SU-DHL-6 (cell line): ENCODE data around the gene ASIP.
"Not testable (repeated sequence)": the region's sequence is repeated elsewhere in the genome, so short reads cannot be mapped to it uniquely, and the experiment has no call there.

Experiments
- H2AFZ ChIP-seq: fragments of 200-600 bp; sonication (generic); 2 replicates; pipeline ENCODE4 v1.6.1; 2014; ENCODE audit warnings: low read depth, mild to moderate bottlenecking, moderate library complexity, mixed read lengths, antibody characterized with exemption, low read length; ENCODE audit not compliant: severe bottlenecking
- H3F3A ChIP-seq: fragments of 200-600 bp; shearing (Covaris generic); 2 replicates; pipeline ENCODE4 v1.6.0; 2016; ENCODE audit warnings: antibody characterized with exemption, mild to moderate bottlenecking; ENCODE audit not compliant: insufficient read depth
- H3K27ac ChIP-seq: fragments of 200-600 bp; sonication (generic); 2 replicates; pipeline ENCODE4 v1.5.1; 2016; ENCODE audit warnings: low read depth, mild to moderate bottlenecking, low read length, moderate library complexity, mixed read lengths
- H3K27me3 ChIP-seq: fragments of 200-600 bp; sonication (generic), shearing (Covaris generic); 2 replicates; pipeline ENCODE4 v1.6.0; 2014; ENCODE audit warnings: mild to moderate bottlenecking, low read length
- H3K36me3 ChIP-seq: fragments of 200-600 bp; sonication (generic); 2 replicates; pipeline ENCODE4 v1.6.1; 2014; ENCODE audit warnings: mild to moderate bottlenecking, low read length, mixed read lengths
- H3K4me2 ChIP-seq: fragments of 300-600, 200-600 bp; shearing (Covaris generic), sonication (generic); 2 replicates; pipeline ENCODE4 v1.6.0; 2014; ENCODE audit warnings: low read length, low read depth, mild to moderate bottlenecking; ENCODE audit not compliant: poor library complexity, severe bottlenecking
- H3K4me3 ChIP-seq: fragments of 200-600 bp; sonication (generic); 2 replicates; pipeline ENCODE4 v1.5.1; 2014; ENCODE audit warnings: antibody characterized with exemption, low read length, mild to moderate bottlenecking, mixed read lengths; ENCODE audit not compliant: insufficient read depth, poor library complexity, severe bottlenecking
- H3K79me2 ChIP-seq: fragments of 200-600 bp; sonication (generic); 2 replicates; pipeline ENCODE4 v1.6.1; 2014; ENCODE audit warnings: mild to moderate bottlenecking, low read length, moderate library complexity; ENCODE audit not compliant: insufficient read depth
- H3K9ac ChIP-seq: fragments of 200-600 bp; sonication (generic); 2 replicates; pipeline ENCODE4 v1.7.0; 2014; ENCODE audit warnings: mild to moderate bottlenecking, low read length
- H3K9me2 ChIP-seq: fragments of 200-600 bp; sonication (generic); replicated peaks from 2 replicates; pipeline ENCODE4 v1.6.1; 2014; ENCODE audit warnings: low read length; ENCODE audit not compliant: insufficient read depth
- H3K9me3 ChIP-seq: fragments of 200-600 bp; sonication (generic); 2 replicates; pipeline ENCODE4 v1.6.1; 2014; ENCODE audit warnings: low read length, mixed read lengths; ENCODE audit not compliant: insufficient read depth
- H4K20me1 ChIP-seq: fragments of 200-600 bp; sonication (generic); 2 replicates; pipeline ENCODE4 v1.6.1; 2014; ENCODE audit warnings: low read depth, mild to moderate bottlenecking, antibody characterized with exemption, low read length, moderate library complexity, mixed read lengths
- EZH2phosphoT487 ChIP-seq: fragments of 200-600 bp; sonication (generic), shearing (Covaris generic); conservative IDR thresholded peaks from 2 replicates; pipeline ENCODE4 v1.6.1; 2018; ENCODE audit warnings: mild to moderate bottlenecking, antibody characterized with exemption, low read length, moderate library complexity, mixed read lengths
- TF ChIP-seq, protein P1 (sequence below): fragments of 200-600 bp; sonication (generic); IDR thresholded peaks from one replicate; pipeline ENCODE4 v1.5.1; 2017; ENCODE audit warnings: antibody characterized with exemption, mild to moderate bottlenecking, low read length, moderate library complexity; ENCODE audit not compliant: insufficient read depth, poor library complexity, severe bottlenecking

Gene ASIP

GRCh38 chr20:34240121-34240520 is 1.1 kb upstream of the ASIP start:
- Histone ChIP-seq H3K79me2 (no peaks in the 10 kb centered on the region), H3K4me2 (no peak overlapping the region), H2AFZ (no peak overlapping the region), H3K9me3 (0 out of 2 replicates have a peak, but pooled peaks cover 7% of the 10 kb centered on the region), H3K36me3 (no peaks in the 10 kb centered on the region), H3K9me2 (no peaks in the 10 kb centered on the region), H3K27me3 (peaks cover 3% of the 10 kb centered on the region; the same call in 1 of the 2 replicates), H3K4me3 (no peak overlapping the region), H3K27ac (no peak overlapping the region), H3K9ac (no peak overlapping the region), H3F3A (no peaks in the 10 kb centered on the region), H4K20me1 (no peaks in the 10 kb centered on the region)
- TF ChIP-seq, protein P1, sequence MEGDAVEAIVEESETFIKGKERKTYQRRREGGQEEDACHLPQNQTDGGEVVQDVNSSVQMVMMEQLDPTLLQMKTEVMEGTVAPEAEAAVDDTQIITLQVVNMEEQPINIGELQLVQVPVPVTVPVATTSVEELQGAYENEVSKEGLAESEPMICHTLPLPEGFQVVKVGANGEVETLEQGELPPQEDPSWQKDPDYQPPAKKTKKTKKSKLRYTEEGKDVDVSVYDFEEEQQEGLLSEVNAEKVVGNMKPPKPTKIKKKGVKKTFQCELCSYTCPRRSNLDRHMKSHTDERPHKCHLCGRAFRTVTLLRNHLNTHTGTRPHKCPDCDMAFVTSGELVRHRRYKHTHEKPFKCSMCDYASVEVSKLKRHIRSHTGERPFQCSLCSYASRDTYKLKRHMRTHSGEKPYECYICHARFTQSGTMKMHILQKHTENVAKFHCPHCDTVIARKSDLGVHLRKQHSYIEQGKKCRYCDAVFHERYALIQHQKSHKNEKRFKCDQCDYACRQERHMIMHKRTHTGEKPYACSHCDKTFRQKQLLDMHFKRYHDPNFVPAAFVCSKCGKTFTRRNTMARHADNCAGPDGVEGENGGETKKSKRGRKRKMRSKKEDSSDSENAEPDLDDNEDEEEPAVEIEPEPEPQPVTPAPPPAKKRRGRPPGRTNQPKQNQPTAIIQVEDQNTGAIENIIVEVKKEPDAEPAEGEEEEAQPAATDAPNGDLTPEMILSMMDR: no peak
- TF ChIP-seq EZH2phosphoT487: no peak

DNA sequence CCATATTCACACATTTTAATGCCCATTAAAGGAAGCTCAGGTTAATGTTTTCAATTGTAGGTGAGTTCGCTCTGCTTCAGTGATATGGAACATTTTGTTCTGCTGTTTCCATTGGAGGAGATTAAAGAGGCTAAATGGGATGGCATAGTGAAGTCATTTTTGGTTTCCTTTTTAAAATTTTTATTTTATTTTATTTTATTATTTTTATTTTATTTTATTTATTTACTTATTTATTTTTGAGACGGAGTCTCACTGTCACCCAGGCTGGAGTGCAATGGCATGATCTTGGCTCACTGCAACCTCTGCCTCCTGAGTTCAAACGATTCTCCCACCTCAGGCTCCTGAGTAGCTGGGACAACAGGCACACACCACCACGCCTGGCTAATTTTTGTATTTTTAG is 792 bp downstream of the ASIP start:
- H3K4me3 ChIP-seq, H3K27me3 ChIP-seq, H2AFZ ChIP-seq, H3K9me2 ChIP-seq, H3F3A ChIP-seq, H3K27ac ChIP-seq, H3K9me3 ChIP-seq, H3K9ac ChIP-seq, H4K20me1 ChIP-seq, H3K36me3 ChIP-seq, H3K79me2 ChIP-seq, H3K4me2 ChIP-seq: not testable (repeated sequence)

DNA sequence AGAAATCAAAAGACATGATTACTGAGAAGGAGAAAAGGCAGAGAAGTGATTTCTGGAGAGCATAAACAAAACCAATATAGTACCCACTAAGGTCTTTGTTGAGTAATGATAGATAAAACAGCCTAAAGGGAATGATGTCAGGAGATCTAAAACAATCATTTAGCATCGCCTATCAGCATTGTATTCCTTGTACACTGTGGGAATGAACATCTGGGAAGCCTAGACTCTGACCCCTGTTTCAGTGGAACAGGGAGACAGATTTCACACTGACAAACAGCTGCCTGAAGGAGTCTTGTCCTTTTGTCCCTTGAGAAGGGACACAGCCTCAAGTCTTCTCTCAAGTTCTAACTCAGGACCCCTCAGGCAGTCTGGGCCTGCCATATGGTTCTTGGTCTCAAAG is 1.7 kb downstream of the ASIP start:
- Histone ChIP-seq H2AFZ (no peak overlapping the region), H3K27me3 (no peaks in the 10 kb centered on the region; the same call in 1 of the 2 replicates), H3K9ac (no peak overlapping the region), H4K20me1 (no peaks in the 10 kb centered on the region), H3K27ac (no peak overlapping the region), H3K79me2 (no peaks in the 10 kb centered on the region), H3K4me3 (no peak overlapping the region), H3F3A (no peaks in the 10 kb centered on the region), H3K9me2 (no peaks in the 10 kb centered on the region), H3K4me2 (no peak overlapping the region), H3K9me3 (0 out of 2 replicates have a peak, but pooled peaks cover under 1% of the 10 kb centered on the region), H3K36me3 (no peaks in the 10 kb centered on the region)
- TF ChIP-seq EZH2phosphoT487: no peak
- TF ChIP-seq, protein P1: no peak

DNA sequence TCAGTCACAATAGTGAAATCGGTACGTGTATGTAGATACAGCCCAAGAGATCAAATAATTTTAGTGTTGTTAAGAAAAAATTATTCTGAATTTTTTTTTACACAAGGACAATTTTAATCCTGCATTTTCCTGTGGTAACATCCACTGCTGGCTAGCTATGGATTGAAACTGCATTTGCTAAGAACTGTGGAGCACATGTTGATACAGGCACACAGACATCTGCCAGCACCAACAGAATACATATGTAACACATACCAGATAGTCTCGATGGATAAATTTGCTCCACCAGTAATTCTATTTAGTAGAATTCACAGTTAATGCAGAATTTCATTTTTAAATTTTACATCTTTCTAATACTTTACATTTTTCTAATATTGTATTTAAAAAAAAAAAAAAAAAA is 2.2 kb downstream of the ASIP start:
- Histone ChIP-seq H4K20me1 (no peaks in the 10 kb centered on the region), H3K4me3 (no peak overlapping the region), H3K27me3 (no peaks in the 10 kb centered on the region), H3K9me2 (no peaks in the 10 kb centered on the region), H2AFZ (no peak overlapping the region), H3K9me3 (no peaks in the 10 kb centered on the region), H3K36me3 (no peaks in the 10 kb centered on the region), H3K9ac (no peak overlapping the region), H3F3A (no peaks in the 10 kb centered on the region), H3K27ac (no peak overlapping the region), H3K4me2 (no peak overlapping the region), H3K79me2 (no peaks in the 10 kb centered on the region)
- TF ChIP-seq EZH2phosphoT487: no peak
- TF ChIP-seq, protein P1: no peak
